Esophagus squamous epithelium (tissue), 5 donors: ENCODE data around the gene CEACAM20. TPM values are rescaled to one million over a fixed set of nuclear protein-coding genes. Genes with fewer than 3 reads are reported as not detected.
"Not testable (repeated sequence)": the region's sequence is repeated elsewhere in the genome, so short reads cannot be mapped to it uniquely, and the experiment has no call there.

Experiments
- DNase-seq: peaks from one replicate; lab custom pipeline; 2025; lab: John Stamatoyannopoulos, UW
- H3K27ac ChIP-seq, 4 donors: fragments of 200-600 bp; sonication (generic); one replicate each; pipeline ENCODE4 v1.5.1; 2016 to 2019; ENCODE audit warnings: mild to moderate bottlenecking in 1 of 4
- H3K27me3 ChIP-seq, 4 donors: fragments of 200-600 bp; sonication (generic); 1 replicate in 3 of 4; 2 replicates in 1 of 4; pipeline versions ENCODE4 v1.5.1 to v1.6.0; 2017 to 2021; ENCODE audit warnings: antibody characterized with exemption in 1 of 4
- H3K36me3 ChIP-seq, 3 donors: fragments of 200-600 bp; sonication (generic); one replicate each; pipeline ENCODE4 v1.5.1; 2016 to 2019
- H3K4me1 ChIP-seq, 3 donors: fragments of 200-600 bp; sonication (generic); one replicate each; pipeline ENCODE4 v1.5.1; 2017 to 2019
- H3K4me3 ChIP-seq, 4 donors: fragments of 200-600 bp; sonication (generic); 1 replicate in 3 of 4; 2 replicates in 1 of 4; pipeline ENCODE4 v1.5.1; 2016 to 2019; ENCODE audit warnings: mild to moderate bottlenecking in 2 of 4, moderate library complexity in 1 of 4
- H3K9me3 ChIP-seq, 3 donors: fragments of 200-600 bp; sonication (generic); one replicate each; pipeline ENCODE4 v1.5.1; 2016 to 2019
- POLR2A ChIP-seq, 4 donors: fragments of 450-650 bp; IDR thresholded peaks; one replicate each; pipeline ENCODE4 v1.6.1; 2017; ENCODE audit warnings: antibody characterized with exemption in 4 of 4, mild to moderate bottlenecking in 4 of 4, moderate library complexity in 3 of 4
- WGBS, 2 donors: methylation state at CpG; one replicate each; pipeline ENCODE4 v1.1.5; 2018; 5-methylcytosine and 5-hydroxymethylcytosine counted together
- intact Hi-C: fragments of 100-400 bp; cut with DNase I; formaldehyde crosslinking; loops from one replicate; pipeline ENCODE4 v1.15.0; 2022
- total RNA-seq, 4 donors: library from RNA; depleted of rRNA; stranded (reverse); fragments of >200 nt; gene quantifications; one replicate each; pipeline ENCODE4 v1.1.0, GENCODE V29; 2016
- TF ChIP-seq, protein P1 (sequence below), 6 experiments: fragments of 450-650 bp in 4 of 6; fragments of 200-600 bp in 2 of 6; sonication (generic) in 2 of 6; IDR thresholded peaks; one replicate each; pipeline ENCODE4 v1.5.1; 2016 to 2019; ENCODE audit warnings: antibody characterized with exemption in 6 of 6, mild to moderate bottlenecking in 4 of 6, moderate library complexity in 4 of 6
- donor health status: DM: yes; HTN: yes; CAD: no.

The CEACAM20 gene
- total RNA-seq, 4 donors from 2014 or later = not detected

DNA sequence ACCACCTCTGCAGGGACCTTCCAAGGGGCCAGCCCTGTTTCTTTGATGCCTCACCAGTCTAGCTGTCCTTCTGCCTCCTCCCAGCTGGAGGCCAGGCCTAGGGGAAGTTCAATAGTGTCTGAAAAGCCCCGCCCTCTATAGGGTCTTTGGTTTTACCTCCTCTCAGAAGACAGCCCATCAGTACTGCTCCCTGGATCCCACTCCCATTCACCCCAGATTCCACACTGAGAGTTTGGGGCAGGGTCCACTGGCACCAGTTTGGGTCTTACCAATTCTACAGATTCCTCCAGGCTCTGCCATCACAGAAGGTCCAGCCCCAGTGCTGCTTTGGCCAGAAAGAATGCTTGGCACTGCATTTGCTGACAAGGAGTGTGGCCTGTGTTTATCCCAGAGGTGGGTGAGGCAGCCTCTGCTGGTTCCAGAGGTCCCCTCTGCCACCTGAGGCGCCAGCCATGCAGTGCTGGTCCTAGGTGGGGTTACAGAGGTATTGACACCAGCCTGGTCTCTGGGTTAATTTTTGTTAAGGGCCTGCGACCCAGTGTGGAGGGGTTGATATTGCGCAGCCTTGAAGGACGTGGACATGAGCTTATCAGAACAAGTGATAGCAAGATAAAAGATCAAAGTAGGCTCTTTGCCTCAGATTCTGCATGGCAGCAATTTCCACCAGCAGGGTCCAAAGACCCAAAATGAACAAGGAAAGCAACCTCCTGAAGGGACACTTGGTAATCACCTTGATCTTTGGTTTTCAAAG is 42.5 kb upstream of the CEACAM20 start:
- TF ChIP-seq POLR2A (IDR thresholded peaks at IDR 0.05) = no peak
- TF ChIP-seq, protein P1, sequence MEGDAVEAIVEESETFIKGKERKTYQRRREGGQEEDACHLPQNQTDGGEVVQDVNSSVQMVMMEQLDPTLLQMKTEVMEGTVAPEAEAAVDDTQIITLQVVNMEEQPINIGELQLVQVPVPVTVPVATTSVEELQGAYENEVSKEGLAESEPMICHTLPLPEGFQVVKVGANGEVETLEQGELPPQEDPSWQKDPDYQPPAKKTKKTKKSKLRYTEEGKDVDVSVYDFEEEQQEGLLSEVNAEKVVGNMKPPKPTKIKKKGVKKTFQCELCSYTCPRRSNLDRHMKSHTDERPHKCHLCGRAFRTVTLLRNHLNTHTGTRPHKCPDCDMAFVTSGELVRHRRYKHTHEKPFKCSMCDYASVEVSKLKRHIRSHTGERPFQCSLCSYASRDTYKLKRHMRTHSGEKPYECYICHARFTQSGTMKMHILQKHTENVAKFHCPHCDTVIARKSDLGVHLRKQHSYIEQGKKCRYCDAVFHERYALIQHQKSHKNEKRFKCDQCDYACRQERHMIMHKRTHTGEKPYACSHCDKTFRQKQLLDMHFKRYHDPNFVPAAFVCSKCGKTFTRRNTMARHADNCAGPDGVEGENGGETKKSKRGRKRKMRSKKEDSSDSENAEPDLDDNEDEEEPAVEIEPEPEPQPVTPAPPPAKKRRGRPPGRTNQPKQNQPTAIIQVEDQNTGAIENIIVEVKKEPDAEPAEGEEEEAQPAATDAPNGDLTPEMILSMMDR (IDR thresholded peaks at IDR 0.05) = no peak
- DNase-seq = no peak
- no peaks in the 10 kb centered on the region for H3K4me1 ChIP-seq
- H3K27ac ChIP-seq = no peak overlapping the region
- WGBS, 2 donors = 73 to 94% methylated on average over 3 to 5 of the region's 5 CpGs
- H3K27me3 ChIP-seq = peaks cover 0 to 34% (median 0%) of the 10 kb centered on the region in 4 donors
- no peak overlapping the region for H3K4me3 ChIP-seq
- intact Hi-C loops = loop anchor here (10.0 kb wide), 1 partner anchor 253 kb away; no protein-coding TSS in a partner anchor
- H3K9me3 ChIP-seq = no peaks in the 10 kb centered on the region
- no peaks in the 10 kb centered on the region for H3K36me3 ChIP-seq

DNA sequence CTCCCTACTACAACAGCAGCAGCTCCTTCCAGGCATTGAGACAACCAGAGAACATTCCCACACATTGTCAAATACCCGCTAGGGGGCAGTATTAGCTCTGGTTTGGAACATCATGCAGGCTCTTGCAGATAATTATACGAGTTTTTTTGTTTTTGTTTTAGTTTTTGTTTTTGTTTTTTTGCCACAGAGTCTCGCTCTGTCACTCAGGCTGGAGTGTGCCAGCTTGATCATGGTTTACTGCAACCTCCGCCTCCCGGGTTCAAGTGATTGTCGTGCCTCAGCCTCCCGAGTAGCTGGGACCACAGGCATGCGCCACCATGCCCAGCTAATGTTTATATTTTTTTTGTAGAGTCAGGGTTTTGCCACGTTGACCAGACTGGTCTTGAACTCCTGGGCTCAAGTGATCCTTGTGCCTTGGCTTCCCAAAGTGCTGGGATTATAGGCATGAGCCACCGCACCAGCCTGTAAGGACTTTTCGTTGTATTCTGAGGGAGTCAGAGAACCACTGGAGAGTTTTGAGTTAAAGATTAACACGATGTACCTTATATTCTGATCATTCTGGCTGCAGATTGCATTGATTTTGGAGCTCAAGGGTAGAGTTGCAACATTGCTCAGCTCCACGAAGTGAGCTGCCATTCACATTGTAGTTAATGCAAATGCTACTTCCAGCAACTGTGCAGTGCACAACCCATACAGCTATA is 41.7 kb upstream of the CEACAM20 start:
- WGBS, 2 donors = 37 to 43% methylated on average over 11 to 12 of the region's 13 CpGs
- Histone ChIP-seq H3K36me3 (no peaks in the 10 kb centered on the region), H3K4me1 (no peaks in the 10 kb centered on the region), H3K9me3 (no peaks in the 10 kb centered on the region), H3K27me3 (peaks cover 0 to 42% (median 0%) of the 10 kb centered on the region in 4 donors), H3K4me3 (no peak overlapping the region), H3K27ac (no peak overlapping the region)
- DNase-seq = no peak
- no peak for TF ChIP-seq POLR2A (IDR thresholded peaks at IDR 0.05)
- TF ChIP-seq, protein P1 (IDR thresholded peaks at IDR 0.05) = peak in 5 of 6 experiments; percentile 54 to 71 (median 60)
- intact Hi-C loops = loop anchor here (10.0 kb wide), 1 partner anchor 254 kb away; no protein-coding TSS in a partner anchor

DNA sequence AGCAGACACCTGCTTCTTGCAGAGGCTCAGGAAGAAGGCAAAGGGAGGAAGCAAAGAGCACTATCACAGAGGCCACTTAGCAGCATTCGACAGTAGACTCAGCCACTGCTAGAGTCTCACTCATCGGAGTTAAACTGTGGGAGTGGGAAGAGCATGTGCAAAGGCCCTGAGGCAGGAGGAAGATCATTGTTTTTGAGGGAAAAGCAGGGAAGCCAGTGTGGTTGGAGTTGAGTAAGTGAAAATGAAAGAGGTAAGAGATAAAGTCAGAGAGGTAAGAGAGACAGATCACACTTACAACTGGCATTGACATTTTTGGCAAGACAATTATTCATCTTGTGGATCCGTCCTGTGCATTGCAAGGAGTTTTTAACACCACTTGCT is 41.1 kb upstream of the CEACAM20 start:
- intact Hi-C loops = loop anchor here (10.0 kb wide), 1 partner anchor 254 kb away; no protein-coding TSS in a partner anchor
- H3K4me1 ChIP-seq = no peaks in the 10 kb centered on the region
- H3K27me3 ChIP-seq = peaks cover 0 to 48% (median 0%) of the 10 kb centered on the region in 4 donors
- H3K36me3 ChIP-seq = no peaks in the 10 kb centered on the region
- H3K9me3 ChIP-seq = no peaks in the 10 kb centered on the region
- TF ChIP-seq POLR2A (IDR thresholded peaks at IDR 0.05) = no peak
- TF ChIP-seq, protein P1 (IDR thresholded peaks at IDR 0.05) = no peak
- no peak overlapping the region for H3K27ac ChIP-seq
- DNase-seq = no peak
- no peak overlapping the region for H3K4me3 ChIP-seq
- WGBS, 2 donors = 37 to 56% methylated on average over 3 of the region's 3 CpGs

DNA sequence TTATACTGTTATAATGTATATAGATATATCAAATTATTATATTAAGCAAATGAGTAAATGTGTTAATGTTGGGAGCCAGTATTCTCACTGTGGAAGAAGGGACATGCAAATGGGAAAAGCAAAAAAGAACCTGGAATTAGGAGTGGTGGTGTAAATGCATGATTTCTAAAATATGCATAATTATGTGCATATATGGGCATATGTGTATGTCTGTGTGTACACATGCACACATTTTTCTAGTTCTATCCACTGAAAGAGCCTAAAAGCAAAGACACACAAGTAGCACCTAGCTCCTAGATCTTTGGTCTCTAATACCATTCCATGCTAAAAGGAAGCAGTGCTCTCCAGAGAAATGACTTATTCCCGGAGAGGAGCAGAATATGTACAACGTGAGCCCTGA is 38.3 kb upstream of the CEACAM20 start:
- intact Hi-C loops = no loop called here
- Histone ChIP-seq H3K9me3 (no peaks in the 10 kb centered on the region), H3K27me3 (peaks cover 0 to 57% (median 0%) of the 10 kb centered on the region in 4 donors), H3K27ac (no peak overlapping the region), H3K4me1 (no peaks in the 10 kb centered on the region), H3K36me3 (no peaks in the 10 kb centered on the region), H3K4me3 (no peak overlapping the region)
- 64 to 67% methylated on average over 2 of the region's 2 CpGs for WGBS, 2 donors
- no peak for DNase-seq
- TF ChIP-seq, protein P1 (IDR thresholded peaks at IDR 0.05) = no peak
- TF ChIP-seq POLR2A (IDR thresholded peaks at IDR 0.05) = no peak

DNA sequence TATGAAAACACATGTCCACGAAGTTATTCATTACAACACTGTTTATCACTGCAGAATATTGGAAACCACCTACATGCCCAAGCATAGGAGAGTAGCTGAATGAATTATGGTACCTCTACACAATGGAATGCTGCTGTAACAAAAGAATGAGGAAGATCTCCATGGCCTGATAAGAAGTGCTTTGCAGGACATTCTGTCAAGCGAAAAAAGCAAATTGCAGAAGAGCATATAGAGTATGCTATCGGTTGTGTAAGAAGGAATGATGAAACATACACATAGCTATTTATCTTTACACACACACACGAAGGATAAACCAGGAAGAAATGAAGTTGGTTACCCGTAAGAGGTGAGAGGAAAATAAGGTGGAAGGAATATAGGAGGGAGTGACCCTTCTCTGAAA is 37.5 kb upstream of the CEACAM20 start:
- Histone ChIP-seq H3K36me3 (no peaks in the 10 kb centered on the region), H3K9me3 (no peaks in the 10 kb centered on the region), H3K27ac (no peak overlapping the region), H3K4me1 (no peaks in the 10 kb centered on the region), H3K4me3 (no peak overlapping the region), H3K27me3 (peaks cover 0 to 57% (median 0%) of the 10 kb centered on the region in 4 donors)
- TF ChIP-seq, protein P1 (IDR thresholded peaks at IDR 0.05) = no peak
- no peak for TF ChIP-seq POLR2A (IDR thresholded peaks at IDR 0.05)
- intact Hi-C loops = no loop called here
- DNase-seq = no peak
- 39 to 56% methylated on average over 5 of the region's 5 CpGs for WGBS, 2 donors

DNA sequence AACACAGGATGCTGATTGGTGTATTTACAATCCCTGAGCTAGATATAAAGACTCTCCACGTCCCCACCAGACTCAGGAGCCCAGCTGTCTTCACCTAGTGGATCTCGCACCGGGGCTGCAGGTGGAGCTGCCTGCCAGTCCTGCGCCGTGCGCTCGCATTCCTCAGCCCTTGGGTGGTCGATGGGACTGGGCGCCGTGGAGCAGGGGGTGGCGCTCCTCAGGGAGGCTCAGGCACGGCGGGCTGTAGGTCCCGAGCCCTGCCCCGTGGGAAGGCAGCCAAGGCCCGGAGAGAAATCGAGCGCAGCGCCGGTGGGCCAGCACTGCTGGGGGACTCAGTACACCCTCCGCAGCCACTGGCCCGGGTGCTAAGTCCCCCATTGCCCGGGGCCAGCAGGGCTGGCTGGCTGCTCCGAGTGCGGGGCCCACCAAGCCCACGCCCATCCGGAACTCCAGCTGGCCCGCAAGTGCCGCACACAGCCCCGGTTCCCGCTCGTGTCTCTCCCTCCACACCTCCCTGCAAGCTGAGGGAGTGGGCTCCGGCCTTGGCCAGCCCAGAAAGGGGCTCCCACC is 33.7 kb upstream of the CEACAM20 start:
- H3K9me3 ChIP-seq, H3K27ac ChIP-seq, H3K4me1 ChIP-seq, intact Hi-C loops, H3K36me3 ChIP-seq, DNase-seq, H3K4me3 ChIP-seq: not testable (repeated sequence)
- WGBS, 2 donors = no CpG with 5 or more reads among the region's 33 CpGs
- peaks cover 0 to 46% (median 0%) of the 10 kb centered on the region in 4 donors for H3K27me3 ChIP-seq
